Adipocyte (in vitro differentiated cells): ENCODE data around the gene CMPK1.

Experiments used
- DNase-seq: peaks from one replicate; pipeline ENCODE4 v3.0.0-alpha.2; 2015; ENCODE audit warnings: low read depth
- H3K27me3 ChIP-seq: replicated peaks from 2 replicates; pipeline ENCODE4 v1.7.0; 2013; ENCODE audit warnings: mild to moderate bottlenecking, low read length, moderate library complexity; ENCODE audit not compliant: control insufficient read depth, insufficient read depth
- H3K36me3 ChIP-seq: 2 replicates; pipeline ENCODE4 v1.7.0; 2013; ENCODE audit warnings: low read length, mild to moderate bottlenecking, moderate library complexity; ENCODE audit not compliant: control insufficient read depth, insufficient read depth, severe bottlenecking
- H3K4me1 ChIP-seq: 2 replicates; pipeline ENCODE4 v1.7.0; 2013; ENCODE audit warnings: mild to moderate bottlenecking, low read length, moderate library complexity; ENCODE audit not compliant: control insufficient read depth, insufficient read depth
- H3K4me3 ChIP-seq: 2 replicates; pipeline ENCODE4 v1.7.0; 2013; ENCODE audit warnings: mild to moderate bottlenecking, low read length, moderate library complexity
- H3K9ac ChIP-seq: 2 replicates; pipeline ENCODE4 v1.7.0; 2013; ENCODE audit warnings: mild to moderate bottlenecking, low read length, moderate library complexity
- H3K9me3 ChIP-seq: 2 replicates; pipeline ENCODE4 v1.7.0; 2013; ENCODE audit warnings: mild to moderate bottlenecking, low read length, moderate library complexity; ENCODE audit not compliant: control insufficient read depth

CMPK1 gene

GRCh38 chr1:47424336-47424982 lies 90.9 kb downstream of the CMPK1 start:
- peak; percentile 79 for DNase-seq
- H3K4me3 ChIP-seq, result no peak overlapping the region
- no peaks in the 10 kb centered on the region for H3K9me3 ChIP-seq
- no peaks in the 10 kb centered on the region for H3K4me1 ChIP-seq
- no peak overlapping the region for H3K9ac ChIP-seq
- no peaks in the 10 kb centered on the region for H3K36me3 ChIP-seq
- peaks cover 19% of the 10 kb centered on the region for H3K27me3 ChIP-seq
